Muscle layer of colon (tissue), 2 donors: ENCODE results near the gene CNDP2.
"Not testable (repeated sequence)": the region's sequence is repeated elsewhere in the genome, so short reads cannot be mapped to it uniquely, and the experiment has no call there.

ENCODE experiments used
- H3K27ac ChIP-seq: one replicate; pipeline ENCODE4 v1.7.0; 2013; ENCODE audit warnings: low read depth, mild to moderate bottlenecking, low read length, moderate library complexity
- H3K27me3 ChIP-seq, 2 donors: one replicate each; pipeline ENCODE4 v1.7.0; 2013; ENCODE audit warnings: low read length in 2 of 2, mild to moderate bottlenecking in 2 of 2; ENCODE audit not compliant: insufficient read depth in 2 of 2, control insufficient read depth in 1 of 2
- H3K36me3 ChIP-seq: one replicate; pipeline ENCODE4 v1.7.0; 2013; ENCODE audit warnings: mild to moderate bottlenecking, low read length; ENCODE audit not compliant: insufficient read depth
- H3K4me1 ChIP-seq: one replicate; pipeline ENCODE4 v1.7.0; 2013; ENCODE audit warnings: mild to moderate bottlenecking, low read length; ENCODE audit not compliant: insufficient read depth
- H3K4me3 ChIP-seq, 2 donors: one replicate each; pipeline ENCODE4 v1.7.0; 2013; ENCODE audit warnings: low read length in 2 of 2, low read depth in 1 of 2, mild to moderate bottlenecking in 1 of 2, moderate library complexity in 1 of 2
- H3K9ac ChIP-seq: one replicate; pipeline ENCODE4 v1.7.0; 2013; ENCODE audit warnings: low read length
- H3K9me3 ChIP-seq: one replicate; pipeline ENCODE4 v1.7.0; 2013; ENCODE audit warnings: mild to moderate bottlenecking, low read length
- donor health status: abdominal sarcoma.
- donor health status: Adenocarcinoma of cecum.

CNDP2 gene

GRCh38 chr18:74521068-74521725 is 25.0 kb downstream of the CNDP2 start:
- Histone ChIP-seq H3K9me3 (no peaks in the 10 kb centered on the region), H3K27ac (no peak overlapping the region), H3K27me3 (no peaks in the 10 kb centered on the region), H3K9ac (no peak overlapping the region), H3K4me3 (no peak overlapping the region), H3K36me3 (peaks cover 51% of the 10 kb centered on the region), H3K4me1 (peaks cover 18% of the 10 kb centered on the region)

- Histone ChIP-seq H3K27ac (no peak overlapping the region), H3K27me3 (no peaks in the 10 kb centered on the region), H3K36me3 (peaks cover 36% of the 10 kb centered on the region), H3K4me3 (no peak overlapping the region), H3K4me1 (peaks cover 18% of the 10 kb centered on the region), H3K9ac (no peak overlapping the region), H3K9me3 (no peaks in the 10 kb centered on the region)
Observed at GRCh38 chr18:74522635-74523548, 26.7 kb downstream of the CNDP2 start.

- Histone ChIP-seq H3K4me1 (peaks cover 18% of the 10 kb centered on the region), H3K27me3 (no peaks in the 10 kb centered on the region), H3K36me3 (peaks cover 25% of the 10 kb centered on the region), H3K9me3 (no peaks in the 10 kb centered on the region), H3K4me3 (no peak overlapping the region), H3K9ac (no peak overlapping the region), H3K27ac (no peak overlapping the region)
Observed at GRCh38 chr18:74524097-74524496, 27.9 kb downstream of the CNDP2 start.

- H3K4me3 ChIP-seq, H3K9ac ChIP-seq, H3K27ac ChIP-seq, H3K27me3 ChIP-seq, H3K9me3 ChIP-seq: not testable (repeated sequence)
- Histone ChIP-seq H3K4me1 (peaks cover 18% of the 10 kb centered on the region), H3K36me3 (peaks cover 17% of the 10 kb centered on the region)
Observed at GRCh38 chr18:74524915-74525314, 28.8 kb downstream of the CNDP2 start.

- Histone ChIP-seq H3K27me3 (no peaks in the 10 kb centered on the region), H3K9ac (no peak overlapping the region), H3K4me3 (no peak overlapping the region), H3K4me1 (peaks cover 18% of the 10 kb centered on the region), H3K36me3 (peaks cover 8% of the 10 kb centered on the region), H3K9me3 (no peaks in the 10 kb centered on the region), H3K27ac (no peak overlapping the region)
Observed at GRCh38 chr18:74525741-74526140, 29.6 kb downstream of the CNDP2 start.

GRCh38 chr18:74526488-74526887 is 30.3 kb downstream of the CNDP2 start:
- peaks cover 6% of the 10 kb centered on the region for H3K36me3 ChIP-seq
- H3K27me3 ChIP-seq, result no peaks in the 10 kb centered on the region
- H3K4me3 ChIP-seq, result no peak overlapping the region
- peaks cover 18% of the 10 kb centered on the region for H3K4me1 ChIP-seq
- H3K27ac ChIP-seq, result no peak overlapping the region
- no peak overlapping the region for H3K9ac ChIP-seq
- H3K9me3 ChIP-seq, result no peaks in the 10 kb centered on the region

- no peaks in the 10 kb centered on the region for H3K27me3 ChIP-seq
- H3K27ac ChIP-seq, result no peak overlapping the region
- no peak overlapping the region for H3K4me3 ChIP-seq
- no peaks in the 10 kb centered on the region for H3K9me3 ChIP-seq
- H3K4me1 ChIP-seq, result peaks cover 11% of the 10 kb centered on the region
- no peak overlapping the region for H3K9ac ChIP-seq
- H3K36me3 ChIP-seq, result no peaks in the 10 kb centered on the region
Observed at GRCh38 chr18:74528478-74528877, 32.3 kb downstream of the CNDP2 start.

- Histone ChIP-seq H3K9me3 (no peaks in the 10 kb centered on the region), H3K27me3 (no peaks in the 10 kb centered on the region), H3K9ac (no peak overlapping the region), H3K36me3 (no peaks in the 10 kb centered on the region), H3K4me3 (no peak overlapping the region), H3K4me1 (peaks cover 7% of the 10 kb centered on the region), H3K27ac (no peak overlapping the region)
Observed at GRCh38 chr18:74528913-74529312, 32.8 kb downstream of the CNDP2 start.

GRCh38 chr18:74529378-74529777 is 33.2 kb downstream of the CNDP2 start:
- Histone ChIP-seq H3K4me3 (no peak overlapping the region), H3K9me3 (no peaks in the 10 kb centered on the region), H3K27ac (no peak overlapping the region), H3K4me1 (peaks cover 2% of the 10 kb centered on the region), H3K36me3 (no peaks in the 10 kb centered on the region), H3K9ac (no peak overlapping the region), H3K27me3 (no peaks in the 10 kb centered on the region)

- no peak overlapping the region for H3K9ac ChIP-seq
- H3K27ac ChIP-seq, result no peak overlapping the region
Observed at GRCh38 chr18:74529811-74530583, 33.8 kb downstream of the CNDP2 start.

GRCh38 chr18:74530584-74530862 is 34.4 kb downstream of the CNDP2 start:
- Histone ChIP-seq H3K4me1 (no peaks in the 10 kb centered on the region), H3K27me3 (no peaks in the 10 kb centered on the region), H3K36me3 (no peaks in the 10 kb centered on the region), H3K27ac (no peak overlapping the region), H3K9me3 (no peaks in the 10 kb centered on the region), H3K4me3 (no peak overlapping the region), H3K9ac (no peak overlapping the region)

More at GRCh38 chr18:74529811-74530583, 33.8 kb downstream of the CNDP2 start:
- Histone ChIP-seq H3K27me3 (no peaks in the 10 kb centered on the region), H3K36me3 (no peaks in the 10 kb centered on the region), H3K4me1 (no peaks in the 10 kb centered on the region), H3K4me3 (no peak overlapping the region), H3K9me3 (no peaks in the 10 kb centered on the region)
